Liver (tissue), 9 donors: ENCODE measurements around the gene PODNL1. TPM values are rescaled to one million over a fixed set of nuclear protein-coding genes. Genes with fewer than 3 reads are reported as not detected.

Source experiments
- DNase-seq: peaks from one replicate; pipeline ENCODE4 v3.0.0-alpha.2; 2017; ENCODE audit warnings: low spot score
- H3K27ac ChIP-seq, 2 donors: one replicate each; pipeline ENCODE4 v1.7.0; 2013; ENCODE audit warnings: inconsistent platforms in 2 of 2, low read length in 2 of 2, control low read depth in 1 of 2, low read depth in 1 of 2, mild to moderate bottlenecking in 1 of 2
- H3K27me3 ChIP-seq, 4 donors: one replicate each; pipeline versions ENCODE4 v1.6.1 to v1.7.0; 2013; ENCODE audit warnings: low read length in 3 of 4, inconsistent platforms in 1 of 4, mild to moderate bottlenecking in 1 of 4, moderate library complexity in 1 of 4; ENCODE audit not compliant: control insufficient read depth in 4 of 4, insufficient read depth in 4 of 4
- H3K36me3 ChIP-seq, 4 donors: one replicate each; pipeline versions ENCODE4 v1.6.1 to v1.7.0; 2013; ENCODE audit warnings: low read length in 3 of 4, mild to moderate bottlenecking in 3 of 4, low read depth in 1 of 4, moderate library complexity in 1 of 4; ENCODE audit not compliant: control insufficient read depth in 4 of 4, insufficient read depth in 3 of 4
- H3K4me1 ChIP-seq, 4 donors: one replicate each; pipeline versions ENCODE4 v1.6.1 to v1.7.0; 2013; ENCODE audit warnings: low read length in 3 of 4, mild to moderate bottlenecking in 3 of 4, moderate library complexity in 1 of 4; ENCODE audit not compliant: control insufficient read depth in 4 of 4, insufficient read depth in 4 of 4
- H3K4me3 ChIP-seq, 3 donors: one replicate each; pipeline versions ENCODE4 v1.6.1 to v1.7.0; 2013; ENCODE audit warnings: low read length in 3 of 3, control low read depth in 1 of 3, low read depth in 1 of 3, mild to moderate bottlenecking in 1 of 3
- H3K9ac ChIP-seq, 2 donors: one replicate each; pipeline ENCODE4 v1.7.0; 2013; ENCODE audit warnings: low read length in 2 of 2, mild to moderate bottlenecking in 2 of 2, moderate library complexity in 2 of 2, control low read depth in 1 of 2, low read depth in 1 of 2
- H3K9me3 ChIP-seq, 4 donors: one replicate each; pipeline versions ENCODE4 v1.6.1 to v1.7.0; 2013; ENCODE audit warnings: low read length in 3 of 4; ENCODE audit not compliant: control insufficient read depth in 4 of 4
- EGR1 ChIP-seq, 2 donors: IDR thresholded peaks; 2 replicates each; pipeline ENCODE4 v1.6.1; 2016 to 2018; ENCODE audit warnings: antibody characterized with exemption in 2 of 2, low read depth in 2 of 2
- FOXA2 ChIP-seq: IDR thresholded peaks from 2 replicates; pipeline ENCODE4 v1.6.1; 2016; ENCODE audit warnings: antibody characterized with exemption
- HNF4A ChIP-seq, 2 donors: conservative IDR thresholded peaks; 2 replicates each; pipeline ENCODE4 v1.6.1; 2016; ENCODE audit warnings: antibody characterized with exemption in 2 of 2, mild to moderate bottlenecking in 2 of 2
- HNF4G ChIP-seq: IDR thresholded peaks from 2 replicates; pipeline ENCODE4 v1.6.1; 2016; ENCODE audit warnings: antibody characterized with exemption
- SP1 ChIP-seq: IDR thresholded peaks from 2 replicates; pipeline ENCODE4 v1.6.1; 2018; ENCODE audit warnings: antibody characterized with exemption, mild to moderate bottlenecking
- TAF1 ChIP-seq: conservative IDR thresholded peaks from 2 replicates; pipeline ENCODE4 v1.6.1; 2016; ENCODE audit warnings: antibody characterized with exemption, mild to moderate bottlenecking
- WGBS: extraction: QIAGEN DNeasy Blood & Tissue Kit; methylation state at CpG from one replicate; pipeline ENCODE4 v1.1.7; 2013; 5-methylcytosine and 5-hydroxymethylcytosine counted together
- polyA plus RNA-seq, 2 donors: library from polyadenylated mRNA; stranded (reverse) in 1 of 2; unstranded in 1 of 2; fragments of 200-250 nt in 1 of 2; fragments of >200 nt in 1 of 2; fragmentation: Nextera tagmentation in 1 of 2; extraction: Ambion mirVana in 1 of 2; gene quantifications; one replicate each; pipeline versions ENCODE4 v1.2.1 to v1.2.3, GENCODE V29; 2013 to 2015
- total RNA-seq, 2 donors: library from RNA; depleted of rRNA; stranded (reverse); fragments of >200 nt; gene quantifications; one replicate each; pipeline ENCODE4 v1.2.3, GENCODE V29; 2014
- TF ChIP-seq, protein P1 (sequence below): IDR thresholded peaks from 2 replicates; pipeline ENCODE4 v1.6.1; 2016; ENCODE audit warnings: antibody characterized with exemption
- TF ChIP-seq, protein P2 (sequence below): IDR thresholded peaks from 2 replicates; pipeline ENCODE4 v1.6.1; 2016; ENCODE audit warnings: antibody characterized with exemption
- TF ChIP-seq, protein P3 (sequence below): IDR thresholded peaks from 2 replicates; pipeline ENCODE4 v1.6.1; 2016; ENCODE audit warnings: antibody characterized with exemption, mild to moderate bottlenecking
- TF ChIP-seq, protein P4 (sequence below): fragments of 150-350 bp; IDR thresholded peaks from 2 replicates; pipeline ENCODE4 v1.5.1; 2017; ENCODE audit warnings: improper control_type of control experiment, low read depth, low read length; ENCODE audit not compliant: missing input control
- donor health status: healthy.
- donor health status: healthy.
- donor health status: healthy.
- donor health status: healthy.
- donor health status: healthy.

The PODNL1 gene
- total and polyA plus RNA-seq, 4 donors: 0.30 TPM; not detected in 3

DNA sequence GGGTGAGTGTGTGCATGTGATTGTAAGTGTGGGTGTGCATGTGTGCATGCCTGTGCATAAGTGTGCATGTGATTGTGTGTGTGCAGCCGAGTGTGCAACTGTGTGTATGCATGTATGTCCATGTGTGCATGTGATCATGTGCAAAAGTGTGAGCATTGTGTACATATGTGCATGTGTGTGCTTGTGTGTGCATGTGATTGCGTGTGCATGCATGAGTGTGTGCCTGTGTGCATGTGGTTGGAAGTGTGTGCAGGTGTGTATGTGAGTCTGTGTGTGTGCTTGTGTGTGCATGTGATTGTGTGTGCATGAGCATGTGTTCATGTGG lies 3.5 kb downstream of the PODNL1 start:
- TF ChIP-seq EGR1 (IDR thresholded peaks at IDR 0.05; ENCODE audit: low read depth in 2 of 2) (no peak), FOXA2 (no peak), HNF4A (conservative IDR thresholded peaks at IDR 0.05) (no peak), HNF4G (no peak), SP1 (no peak)
- TF ChIP-seq, protein P1, sequence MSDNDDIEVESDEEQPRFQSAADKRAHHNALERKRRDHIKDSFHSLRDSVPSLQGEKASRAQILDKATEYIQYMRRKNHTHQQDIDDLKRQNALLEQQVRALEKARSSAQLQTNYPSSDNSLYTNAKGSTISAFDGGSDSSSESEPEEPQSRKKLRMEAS: no peak
- TF ChIP-seq, protein P2, sequence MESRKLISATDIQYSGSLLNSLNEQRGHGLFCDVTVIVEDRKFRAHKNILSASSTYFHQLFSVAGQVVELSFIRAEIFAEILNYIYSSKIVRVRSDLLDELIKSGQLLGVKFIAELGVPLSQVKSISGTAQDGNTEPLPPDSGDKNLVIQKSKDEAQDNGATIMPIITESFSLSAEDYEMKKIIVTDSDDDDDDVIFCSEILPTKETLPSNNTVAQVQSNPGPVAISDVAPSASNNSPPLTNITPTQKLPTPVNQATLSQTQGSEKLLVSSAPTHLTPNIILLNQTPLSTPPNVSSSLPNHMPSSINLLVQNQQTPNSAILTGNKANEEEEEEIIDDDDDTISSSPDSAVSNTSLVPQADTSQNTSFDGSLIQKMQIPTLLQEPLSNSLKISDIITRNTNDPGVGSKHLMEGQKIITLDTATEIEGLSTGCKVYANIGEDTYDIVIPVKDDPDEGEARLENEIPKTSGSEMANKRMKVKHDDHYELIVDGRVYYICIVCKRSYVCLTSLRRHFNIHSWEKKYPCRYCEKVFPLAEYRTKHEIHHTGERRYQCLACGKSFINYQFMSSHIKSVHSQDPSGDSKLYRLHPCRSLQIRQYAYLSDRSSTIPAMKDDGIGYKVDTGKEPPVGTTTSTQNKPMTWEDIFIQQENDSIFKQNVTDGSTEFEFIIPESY: no peak
- Histone ChIP-seq H3K4me3 (no peak overlapping the region), H3K9ac (no peak overlapping the region), H3K4me1 (no peaks in the 10 kb centered on the region), H3K9me3 (no peaks in the 10 kb centered on the region), H3K27ac (no peak overlapping the region), H3K27me3 (peaks cover 0 to 5% (median 2%) of the 10 kb centered on the region in 4 donors), H3K36me3 (peaks cover 0 to 5% (median under 1%) of the 10 kb centered on the region in 4 donors)
- DNase-seq: no peak
- 91% methylated on average over 2 of the region's 2 CpGs for WGBS

DNA sequence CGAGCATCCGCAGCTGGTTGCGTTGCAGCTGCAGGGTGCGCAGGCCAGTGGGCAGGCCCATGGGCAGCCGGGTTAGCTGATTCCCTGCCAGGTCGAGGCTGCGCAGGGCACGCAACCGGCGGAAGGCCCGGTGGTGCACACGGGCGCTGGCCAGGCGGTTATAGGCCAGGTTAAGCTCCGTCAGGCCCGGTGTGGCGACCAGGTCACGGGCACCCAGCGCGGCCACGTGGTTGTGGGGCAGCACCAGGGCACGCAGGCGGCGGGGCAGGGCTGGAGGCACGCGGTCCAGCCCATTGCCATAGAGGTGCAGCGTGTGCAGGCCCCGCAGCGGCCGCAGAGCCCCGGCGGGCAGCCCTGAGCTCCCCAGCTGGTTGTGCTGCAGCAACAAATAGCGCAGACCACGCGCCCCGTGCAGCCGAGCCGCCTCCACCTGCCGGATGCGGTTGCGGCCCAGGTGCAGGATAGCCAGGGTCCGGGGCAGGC lies 5.3 kb downstream of the PODNL1 start:
- Histone ChIP-seq H3K27me3 (peaks cover 0 to 5% (median 2%) of the 10 kb centered on the region in 4 donors), H3K27ac (no peak overlapping the region), H3K4me3 (no peak overlapping the region), H3K9me3 (no peaks in the 10 kb centered on the region), H3K36me3 (peaks cover 2 to 6% (median 6%) of the 10 kb centered on the region in 4 donors), H3K4me1 (no peaks in the 10 kb centered on the region), H3K9ac (no peak overlapping the region)
- 85% methylated on average over 42 of the region's 42 CpGs for WGBS
- TF ChIP-seq EGR1 (IDR thresholded peaks at IDR 0.05; ENCODE audit: low read depth in 2 of 2) (no peak), TAF1 (no peak), HNF4G (no peak), FOXA2 (no peak), SP1 (no peak)
- TF ChIP-seq, protein P3, sequence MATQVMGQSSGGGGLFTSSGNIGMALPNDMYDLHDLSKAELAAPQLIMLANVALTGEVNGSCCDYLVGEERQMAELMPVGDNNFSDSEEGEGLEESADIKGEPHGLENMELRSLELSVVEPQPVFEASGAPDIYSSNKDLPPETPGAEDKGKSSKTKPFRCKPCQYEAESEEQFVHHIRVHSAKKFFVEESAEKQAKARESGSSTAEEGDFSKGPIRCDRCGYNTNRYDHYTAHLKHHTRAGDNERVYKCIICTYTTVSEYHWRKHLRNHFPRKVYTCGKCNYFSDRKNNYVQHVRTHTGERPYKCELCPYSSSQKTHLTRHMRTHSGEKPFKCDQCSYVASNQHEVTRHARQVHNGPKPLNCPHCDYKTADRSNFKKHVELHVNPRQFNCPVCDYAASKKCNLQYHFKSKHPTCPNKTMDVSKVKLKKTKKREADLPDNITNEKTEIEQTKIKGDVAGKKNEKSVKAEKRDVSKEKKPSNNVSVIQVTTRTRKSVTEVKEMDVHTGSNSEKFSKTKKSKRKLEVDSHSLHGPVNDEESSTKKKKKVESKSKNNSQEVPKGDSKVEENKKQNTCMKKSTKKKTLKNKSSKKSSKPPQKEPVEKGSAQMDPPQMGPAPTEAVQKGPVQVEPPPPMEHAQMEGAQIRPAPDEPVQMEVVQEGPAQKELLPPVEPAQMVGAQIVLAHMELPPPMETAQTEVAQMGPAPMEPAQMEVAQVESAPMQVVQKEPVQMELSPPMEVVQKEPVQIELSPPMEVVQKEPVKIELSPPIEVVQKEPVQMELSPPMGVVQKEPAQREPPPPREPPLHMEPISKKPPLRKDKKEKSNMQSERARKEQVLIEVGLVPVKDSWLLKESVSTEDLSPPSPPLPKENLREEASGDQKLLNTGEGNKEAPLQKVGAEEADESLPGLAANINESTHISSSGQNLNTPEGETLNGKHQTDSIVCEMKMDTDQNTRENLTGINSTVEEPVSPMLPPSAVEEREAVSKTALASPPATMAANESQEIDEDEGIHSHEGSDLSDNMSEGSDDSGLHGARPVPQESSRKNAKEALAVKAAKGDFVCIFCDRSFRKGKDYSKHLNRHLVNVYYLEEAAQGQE: no peak
- TF ChIP-seq, protein P4, sequence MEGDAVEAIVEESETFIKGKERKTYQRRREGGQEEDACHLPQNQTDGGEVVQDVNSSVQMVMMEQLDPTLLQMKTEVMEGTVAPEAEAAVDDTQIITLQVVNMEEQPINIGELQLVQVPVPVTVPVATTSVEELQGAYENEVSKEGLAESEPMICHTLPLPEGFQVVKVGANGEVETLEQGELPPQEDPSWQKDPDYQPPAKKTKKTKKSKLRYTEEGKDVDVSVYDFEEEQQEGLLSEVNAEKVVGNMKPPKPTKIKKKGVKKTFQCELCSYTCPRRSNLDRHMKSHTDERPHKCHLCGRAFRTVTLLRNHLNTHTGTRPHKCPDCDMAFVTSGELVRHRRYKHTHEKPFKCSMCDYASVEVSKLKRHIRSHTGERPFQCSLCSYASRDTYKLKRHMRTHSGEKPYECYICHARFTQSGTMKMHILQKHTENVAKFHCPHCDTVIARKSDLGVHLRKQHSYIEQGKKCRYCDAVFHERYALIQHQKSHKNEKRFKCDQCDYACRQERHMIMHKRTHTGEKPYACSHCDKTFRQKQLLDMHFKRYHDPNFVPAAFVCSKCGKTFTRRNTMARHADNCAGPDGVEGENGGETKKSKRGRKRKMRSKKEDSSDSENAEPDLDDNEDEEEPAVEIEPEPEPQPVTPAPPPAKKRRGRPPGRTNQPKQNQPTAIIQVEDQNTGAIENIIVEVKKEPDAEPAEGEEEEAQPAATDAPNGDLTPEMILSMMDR: no peak
- DNase-seq: no peak
